GM23338 (cell line): ENCODE data around the gene XXYLT1. TPM values are rescaled to one million over a fixed set of nuclear protein-coding genes. Genes with fewer than 3 reads are reported as not detected.

Experiments used
- ATAC-seq: fragments of 200-7000 bp; cut with Tn5 transposase; 3 replicates; pipeline ENCODE4 v1.9.1; 2020
- DNase-seq: peaks from one replicate; pipeline ENCODE4 v3.0.0-alpha.2; 2015; ENCODE audit warnings: low spot score
- H2AFZ ChIP-seq: fragments of 200-600 bp; sonication (generic); 2 replicates; pipeline ENCODE4 v1.8.0; 2016; ENCODE audit warnings: antibody characterized with exemption, mild to moderate bottlenecking, moderate library complexity
- H3F3A ChIP-seq: fragments of 200-600 bp; sonication (generic); replicated peaks from 2 replicates; pipeline ENCODE4 v1.8.0; 2017; ENCODE audit warnings: antibody characterized with exemption, mixed run types, low read depth
- H3K27ac ChIP-seq: fragments of 200-600 bp; sonication (generic); 2 replicates; pipeline ENCODE4 v1.6.1; 2016; ENCODE audit warnings: low read depth
- H3K27me3 ChIP-seq: fragments of 200-600 bp; sonication (generic); 2 replicates; pipeline ENCODE4 v1.8.0; 2016; ENCODE audit warnings: mild to moderate bottlenecking, mixed run types, moderate library complexity; ENCODE audit not compliant: insufficient read depth
- H3K36me3 ChIP-seq: fragments of 200-600 bp; sonication (generic); 2 replicates; pipeline ENCODE4 v1.8.0; 2016; ENCODE audit warnings: mild to moderate bottlenecking; ENCODE audit not compliant: insufficient read depth
- H3K4me1 ChIP-seq: fragments of 200-600 bp; sonication (generic); 2 replicates; pipeline ENCODE4 v1.8.0; 2016; ENCODE audit warnings: mild to moderate bottlenecking, moderate library complexity; ENCODE audit not compliant: insufficient read depth
- H3K4me2 ChIP-seq: fragments of 200-600 bp; sonication (generic); 2 replicates; pipeline ENCODE4 v1.7.1; 2017; ENCODE audit warnings: mixed run types
- H3K4me3 ChIP-seq: fragments of 200-600 bp; sonication (generic); 2 replicates; pipeline ENCODE4 v1.6.1; 2016; ENCODE audit warnings: mixed run types
- H3K79me2 ChIP-seq: fragments of 200-600 bp; sonication (generic); replicated peaks from 2 replicates; pipeline ENCODE4 v1.8.0; 2017; ENCODE audit warnings: mild to moderate bottlenecking; ENCODE audit not compliant: insufficient read depth
- H3K9me2 ChIP-seq: fragments of 200-600 bp; sonication (generic); 2 replicates; pipeline ENCODE4 v1.8.0; 2017; ENCODE audit not compliant: insufficient read depth
- H4K20me1 ChIP-seq: fragments of 200-600 bp; sonication (generic); replicated peaks from 2 replicates; pipeline ENCODE4 v1.8.0; 2017; ENCODE audit warnings: mild to moderate bottlenecking; ENCODE audit not compliant: insufficient read depth
- H3K27ac Mint-ChIP-seq: 2 replicates; pipeline ENCODE4 v1.8.0; 2020; ENCODE audit warnings: inconsistent platforms, mild to moderate bottlenecking, moderate library complexity, mixed read lengths
- H3K27me3 Mint-ChIP-seq: 3 replicates; pipeline ENCODE4 v1.8.0; 2022; ENCODE audit warnings: low read depth, mild to moderate bottlenecking, moderate library complexity, mixed read lengths, inconsistent platforms; ENCODE audit not compliant: insufficient read depth, poor library complexity
- H3K36me3 Mint-ChIP-seq: 3 replicates; pipeline ENCODE4 v1.8.0; 2021; ENCODE audit warnings: low read depth, mild to moderate bottlenecking, inconsistent platforms, moderate library complexity, mixed read lengths
- H3K4me1 Mint-ChIP-seq: 3 replicates; pipeline ENCODE4 v1.8.0; 2020; ENCODE audit warnings: mild to moderate bottlenecking, inconsistent platforms, mixed read lengths
- H3K4me3 Mint-ChIP-seq: 3 replicates; pipeline ENCODE4 v1.8.0; 2021; ENCODE audit warnings: moderate library complexity, mild to moderate bottlenecking, inconsistent platforms, mixed read lengths
- H3K9me3 Mint-ChIP-seq: 3 replicates; pipeline ENCODE4 v1.8.0; 2020; ENCODE audit warnings: moderate library complexity, mild to moderate bottlenecking, inconsistent platforms, mixed read lengths
- CREB1 ChIP-seq: fragments of 250-450 bp; sonication (Bioruptor Pico); IDR thresholded peaks from 2 replicates; pipeline ENCODE4 v1.5.0; 2020; ENCODE audit warnings: low read depth, mild to moderate bottlenecking, moderate library complexity
- CTCF ChIP-seq, 2 experiments: fragments of 200-600 bp in 1 of 2; sonication (generic) in 1 of 2; conservative IDR thresholded peaks; 2 replicates each; pipeline versions ENCODE4 v1.5.1 to v1.6.1; 2016 to 2017; ENCODE audit warnings: antibody characterized with exemption in 2 of 2, low read depth in 2 of 2, mild to moderate bottlenecking in 2 of 2, moderate library complexity in 1 of 2
- ETS1 ChIP-seq: IDR thresholded peaks from 2 replicates; pipeline ENCODE4 v1.6.1; 2016; ENCODE audit warnings: antibody characterized with exemption
- JUNB ChIP-seq: IDR thresholded peaks from one replicate; pipeline ENCODE4 v1.6.1; 2016; ENCODE audit warnings: antibody characterized with exemption; ENCODE audit not compliant: unreplicated experiment
- NANOG ChIP-seq: IDR thresholded peaks from 2 replicates; pipeline ENCODE4 v1.6.1; 2016; ENCODE audit warnings: antibody characterized with exemption, borderline replicate concordance
- POLR2AphosphoS5 ChIP-seq: IDR thresholded peaks from 2 replicates; pipeline ENCODE4 v1.6.1; 2016; ENCODE audit warnings: antibody characterized with exemption, low read depth
- REST ChIP-seq: IDR thresholded peaks from one replicate; pipeline ENCODE4 v1.6.1; 2018; ENCODE audit warnings: antibody characterized with exemption; ENCODE audit not compliant: unreplicated experiment
- STAT1 ChIP-seq: IDR thresholded peaks from one replicate; pipeline ENCODE4 v1.6.1; 2016; ENCODE audit warnings: antibody characterized with exemption; ENCODE audit not compliant: unreplicated experiment
- ZNF114 ChIP-seq: fragments of 250-450 bp; sonication (Bioruptor Pico); IDR thresholded peaks from 2 replicates; pipeline ENCODE4 v1.5.0; 2020; ENCODE audit warnings: mild to moderate bottlenecking, moderate library complexity
- ZNF331 ChIP-seq: fragments of 250-450 bp; sonication (Bioruptor Pico); IDR thresholded peaks from 2 replicates; pipeline ENCODE4 v1.5.0; 2020; ENCODE audit warnings: low read depth, mild to moderate bottlenecking, moderate library complexity
- ZNF462 ChIP-seq: fragments of 250-450 bp; sonication (Bioruptor Pico); IDR thresholded peaks from 2 replicates; pipeline ENCODE4 v1.5.0; 2020; ENCODE audit warnings: mild to moderate bottlenecking, moderate library complexity
- polyA plus RNA-seq: library from polyadenylated mRNA; unstranded; fragments of >200 nt; fragmentation: Nextera tagmentation; extraction: Ambion mirVana; gene quantifications from 2 replicates; pipeline ENCODE4 v1.2.1, GENCODE V29; 2016
- total RNA-seq: library from RNA; depleted of rRNA; stranded (reverse); fragments of >200 nt; shearing (Covaris generic); gene quantifications from 2 replicates; pipeline ENCODE4 v1.2.3, GENCODE V29; 2014

Gene XXYLT1
- total and polyA plus RNA-seq, 2 experiments from 2014 or later: 13.5 to 34.8 TPM

- TF ChIP-seq ZNF331 (no peak), ETS1 (no peak), CREB1 (CRISPR knock-in tag) (no peak)
These were observed 239.4 kb downstream of the XXYLT1 start (continued) for GRCh38 chr3:195031574-195032003.

- Histone ChIP-seq H3K4me3 (no peak overlapping the region), H3K4me1 (peaks cover 22% of the 10 kb centered on the region), H3K27me3 (no peaks in the 10 kb centered on the region), H3K79me2 (no peaks in the 10 kb centered on the region), H4K20me1 (no peaks in the 10 kb centered on the region), H3K9me2 (no peaks in the 10 kb centered on the region), H3K27ac (no peak overlapping the region), H2AFZ (peak overlapping the region; percentile 84), H3F3A (no peaks in the 10 kb centered on the region), H3K36me3 (no peaks in the 10 kb centered on the region), H3K4me2 (no peak overlapping the region)
- Mint-ChIP-seq H3K27me3 (peaks cover 6% of the 10 kb centered on the region), H3K9me3 (no peaks in the 10 kb centered on the region), H3K27ac (no peak overlapping the region), H3K4me3 (no peak overlapping the region), H3K4me1 (peaks cover 35% of the 10 kb centered on the region), H3K36me3 (no peaks in the 10 kb centered on the region)
- DNase-seq (no peak), ATAC-seq (no peak)
- TF ChIP-seq JUNB (no peak), POLR2AphosphoS5 (no peak), NANOG (no peak), ZNF114 (CRISPR knock-in tag) (no peak), STAT1 (no peak), CTCF (conservative IDR thresholded peaks at IDR 0.05; ENCODE audit: low read depth in 2 of 2) (no peak), ZNF331 (no peak), REST (no peak), ZNF462 (CRISPR knock-in tag) (no peak), ETS1 (no peak), CREB1 (CRISPR knock-in tag) (no peak)
These were observed 240.1 kb downstream of the XXYLT1 start for GRCh38 chr3:195030791-195031321.
